ENCODE data around the gene LCN6.

Gene LCN6

DNA sequence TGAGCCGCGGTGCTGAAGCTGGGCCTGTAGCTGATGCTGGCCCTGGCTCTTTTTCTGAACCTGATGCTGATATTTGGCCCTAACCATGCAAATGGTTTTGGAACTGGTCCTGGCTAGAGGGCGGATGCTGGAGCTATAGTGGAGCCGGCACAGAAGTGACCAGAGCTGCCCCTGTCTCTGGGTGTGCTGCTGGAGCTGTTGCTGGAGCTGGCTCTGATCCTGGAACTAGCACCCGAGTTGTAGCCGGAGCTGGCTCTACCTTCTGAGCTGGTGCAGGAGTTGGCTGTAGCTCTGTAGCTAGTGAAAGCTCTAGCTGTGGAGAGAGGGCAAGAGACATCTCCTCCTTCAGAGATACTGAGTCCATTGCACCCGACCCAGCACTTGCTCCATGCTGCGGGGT is 18.4 kb downstream of the LCN6 start:
- no peak overlapping the region for H3K4me3 ChIP-seq (ENCODE audit: low read depth, low read length)
- TF ChIP-seq, protein P1, sequence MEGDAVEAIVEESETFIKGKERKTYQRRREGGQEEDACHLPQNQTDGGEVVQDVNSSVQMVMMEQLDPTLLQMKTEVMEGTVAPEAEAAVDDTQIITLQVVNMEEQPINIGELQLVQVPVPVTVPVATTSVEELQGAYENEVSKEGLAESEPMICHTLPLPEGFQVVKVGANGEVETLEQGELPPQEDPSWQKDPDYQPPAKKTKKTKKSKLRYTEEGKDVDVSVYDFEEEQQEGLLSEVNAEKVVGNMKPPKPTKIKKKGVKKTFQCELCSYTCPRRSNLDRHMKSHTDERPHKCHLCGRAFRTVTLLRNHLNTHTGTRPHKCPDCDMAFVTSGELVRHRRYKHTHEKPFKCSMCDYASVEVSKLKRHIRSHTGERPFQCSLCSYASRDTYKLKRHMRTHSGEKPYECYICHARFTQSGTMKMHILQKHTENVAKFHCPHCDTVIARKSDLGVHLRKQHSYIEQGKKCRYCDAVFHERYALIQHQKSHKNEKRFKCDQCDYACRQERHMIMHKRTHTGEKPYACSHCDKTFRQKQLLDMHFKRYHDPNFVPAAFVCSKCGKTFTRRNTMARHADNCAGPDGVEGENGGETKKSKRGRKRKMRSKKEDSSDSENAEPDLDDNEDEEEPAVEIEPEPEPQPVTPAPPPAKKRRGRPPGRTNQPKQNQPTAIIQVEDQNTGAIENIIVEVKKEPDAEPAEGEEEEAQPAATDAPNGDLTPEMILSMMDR (IDR thresholded peaks at IDR 0.05; ENCODE audit: borderline replicate concordance, insufficient read depth, low read depth, low read length) = no peak

DNA sequence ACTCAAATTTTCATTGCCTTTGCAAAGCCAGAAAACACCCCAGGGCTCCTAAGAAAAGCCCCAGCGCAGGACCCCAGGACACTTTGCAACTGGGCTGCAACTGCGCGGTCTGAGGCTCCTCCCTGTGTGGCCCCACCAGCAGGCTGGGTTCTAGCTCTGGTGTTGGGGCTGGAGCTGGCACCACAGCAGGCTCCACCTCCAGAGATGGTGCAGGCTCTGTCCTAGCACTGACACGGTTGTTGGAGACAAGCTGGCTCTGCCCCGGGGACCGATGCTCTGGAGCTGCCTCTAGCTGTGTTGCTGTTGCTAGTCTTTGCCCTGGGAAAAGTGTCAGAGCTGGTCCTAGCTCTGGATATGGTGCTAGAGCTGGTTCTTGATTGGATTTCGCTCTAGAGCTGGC is 19.2 kb downstream of the LCN6 start:
- H3K4me3 ChIP-seq (ENCODE audit: low read depth, low read length) = peak overlapping the region; percentile 99
- TF ChIP-seq, protein P1 (IDR thresholded peaks at IDR 0.05; ENCODE audit: borderline replicate concordance, insufficient read depth, low read depth, low read length) = no peak

DNA sequence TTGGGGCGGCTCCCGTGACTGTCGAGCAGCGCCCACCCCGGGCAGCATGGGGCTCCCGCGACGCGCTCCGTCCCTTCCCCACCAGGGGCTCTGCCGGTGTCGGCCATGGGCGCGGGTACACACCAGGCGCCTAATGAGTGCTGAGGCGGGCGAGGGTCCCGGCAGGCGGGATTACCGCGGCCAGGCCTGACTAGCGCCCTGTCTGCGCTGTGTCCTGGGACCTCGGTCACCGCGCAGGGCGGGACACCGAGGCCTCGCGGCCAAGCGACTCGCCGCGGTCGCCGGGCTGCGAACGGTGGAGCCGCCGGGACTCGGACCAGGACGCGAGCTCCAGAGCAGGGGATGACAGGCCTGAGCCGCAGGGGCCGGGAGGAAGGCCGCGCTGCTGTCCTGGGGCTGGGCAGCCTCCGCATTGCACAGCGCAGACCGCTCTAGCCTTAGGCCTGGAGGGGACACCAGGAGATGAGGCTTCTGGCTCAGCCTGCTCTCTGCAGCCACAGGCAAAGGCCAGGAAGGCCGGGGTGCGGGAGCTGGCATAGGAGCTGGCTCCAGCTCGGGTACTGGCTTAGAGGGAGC is 19.7 kb downstream of the LCN6 start:
- TF ChIP-seq, protein P1 (IDR thresholded peaks at IDR 0.05; ENCODE audit: borderline replicate concordance, insufficient read depth, low read depth, low read length) = no peak

DNA sequence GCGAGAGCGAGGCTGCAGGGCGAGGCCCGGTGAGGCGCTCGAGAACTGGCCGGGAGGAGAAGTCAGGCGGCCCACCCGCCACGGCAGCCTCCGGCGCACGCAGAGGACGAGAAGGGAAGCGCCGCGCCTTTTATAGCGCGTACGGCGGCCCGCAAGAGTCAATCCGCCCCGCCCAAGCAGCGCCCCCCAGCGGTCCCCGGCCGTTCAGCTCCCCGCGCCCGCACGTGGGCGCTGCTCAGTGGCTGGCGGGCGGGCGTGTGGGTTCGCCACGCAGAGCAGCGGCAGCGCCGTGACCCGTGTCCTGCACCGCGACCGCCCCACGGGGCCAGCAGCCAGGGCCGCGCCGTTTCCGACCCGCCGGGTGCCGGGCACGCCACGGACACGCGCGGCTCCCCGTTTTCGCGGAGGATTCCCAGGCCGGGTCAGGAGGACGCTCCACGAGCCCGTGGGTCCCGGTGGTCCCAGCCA is 20.2 kb downstream of the LCN6 start:
- peak overlapping the region; percentile 99 for H3K4me3 ChIP-seq (ENCODE audit: low read depth, low read length)
- TF ChIP-seq, protein P1 (IDR thresholded peaks at IDR 0.05; ENCODE audit: borderline replicate concordance, insufficient read depth, low read depth, low read length) = peak; percentile 97

More for the DNA sequence above, 19.7 kb downstream of the LCN6 start:
- peak overlapping the region; percentile 99 for H3K4me3 ChIP-seq (ENCODE audit: low read depth, low read length)

DNA sequence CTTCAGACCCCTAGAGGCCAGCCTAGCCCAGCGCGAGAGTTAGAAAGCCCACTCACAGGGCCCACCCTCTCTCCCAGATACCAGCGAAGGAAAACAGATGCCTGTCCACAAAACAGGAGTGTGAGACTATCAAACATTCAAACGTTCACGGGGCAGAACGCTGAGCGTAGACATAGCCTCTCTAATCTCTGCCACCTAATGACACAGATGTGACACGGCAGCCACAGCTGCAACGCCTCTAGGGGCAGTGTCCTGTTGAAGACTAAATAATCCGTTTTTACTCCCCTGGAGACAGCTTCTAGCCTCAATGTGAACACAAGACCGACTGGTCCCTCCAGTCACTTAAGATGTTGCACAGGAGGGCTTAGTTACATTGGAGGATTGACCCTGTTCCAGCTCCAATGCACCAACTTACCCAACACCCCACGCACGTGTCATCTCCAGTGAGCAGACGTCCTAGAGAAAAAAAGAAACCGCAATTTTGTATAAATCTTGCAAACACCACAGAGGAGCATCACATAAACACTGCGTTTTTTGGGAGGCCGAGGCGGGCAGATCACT is 21.6 kb downstream of the LCN6 start:
- H3K4me3 ChIP-seq (ENCODE audit: low read depth, low read length) = peak overlapping the region; percentile 99
- TF ChIP-seq, protein P1 (IDR thresholded peaks at IDR 0.05; ENCODE audit: borderline replicate concordance, insufficient read depth, low read depth, low read length) = peak; percentile 81

DNA sequence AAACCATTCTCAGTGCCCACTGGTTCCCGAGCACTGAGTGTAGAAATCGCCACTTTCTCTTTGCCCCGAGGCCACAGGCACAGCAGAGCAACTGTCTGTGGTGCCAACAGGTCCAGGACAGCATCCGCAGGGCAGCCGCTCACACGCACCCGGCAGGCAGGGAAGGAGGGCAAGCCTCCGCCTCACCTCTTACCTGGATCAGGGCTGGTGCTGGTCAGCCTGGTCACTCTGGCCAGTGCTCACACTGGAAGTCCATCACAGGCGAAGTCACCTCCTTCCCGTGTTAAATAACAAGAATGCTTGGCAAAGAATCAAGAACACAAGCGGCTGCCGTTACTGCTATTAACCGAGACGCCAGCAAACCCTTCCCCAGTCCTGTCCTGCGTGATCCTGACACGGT is 22.2 kb downstream of the LCN6 start:
- TF ChIP-seq, protein P1 (IDR thresholded peaks at IDR 0.05; ENCODE audit: borderline replicate concordance, insufficient read depth, low read depth, low read length) = no peak
- H3K4me3 ChIP-seq (ENCODE audit: low read depth, low read length) = peak overlapping the region; percentile 99

DNA sequence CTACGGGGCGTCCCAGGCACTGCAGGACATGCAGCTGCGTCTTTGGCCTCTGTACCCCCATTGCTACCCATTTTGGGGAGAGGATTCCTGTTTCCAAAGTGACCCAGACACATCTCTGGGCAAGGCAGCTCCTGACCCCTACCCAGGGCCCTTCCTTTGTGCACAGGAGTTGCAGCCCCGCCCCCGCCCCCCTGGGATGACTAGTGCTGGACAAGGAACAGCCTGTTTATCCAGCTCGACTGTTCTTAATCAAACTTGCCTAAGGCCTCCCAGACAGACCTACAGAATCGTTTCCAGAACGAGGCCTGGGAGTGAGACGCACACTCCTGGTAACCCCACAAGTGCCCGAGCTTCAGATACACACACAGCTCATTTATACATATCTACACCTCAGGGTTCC is 22.7 kb downstream of the LCN6 start:
- TF ChIP-seq, protein P1 (IDR thresholded peaks at IDR 0.05; ENCODE audit: borderline replicate concordance, insufficient read depth, low read depth, low read length) = no peak

More for the DNA sequence above, 22.7 kb downstream of the LCN6 start:
- H3K4me3 ChIP-seq (ENCODE audit: low read depth, low read length) = no peak overlapping the region

All from GM12875 (cell line).